HG02885 (cell line): ENCODE results near the gene PNP.
"Not testable (repeated sequence)": the region's sequence is repeated elsewhere in the genome, so short reads cannot be mapped to it uniquely, and the experiment has no call there.

ENCODE experiments used
- ATAC-seq: cut with Tn5 transposase; IDR thresholded peaks from one replicate; pipeline ENCODE4 v1.9.1; 2021; ENCODE audit warnings: mild to moderate bottlenecking; ENCODE audit not compliant: unreplicated experiment, poor library complexity

The PNP gene

DNA sequence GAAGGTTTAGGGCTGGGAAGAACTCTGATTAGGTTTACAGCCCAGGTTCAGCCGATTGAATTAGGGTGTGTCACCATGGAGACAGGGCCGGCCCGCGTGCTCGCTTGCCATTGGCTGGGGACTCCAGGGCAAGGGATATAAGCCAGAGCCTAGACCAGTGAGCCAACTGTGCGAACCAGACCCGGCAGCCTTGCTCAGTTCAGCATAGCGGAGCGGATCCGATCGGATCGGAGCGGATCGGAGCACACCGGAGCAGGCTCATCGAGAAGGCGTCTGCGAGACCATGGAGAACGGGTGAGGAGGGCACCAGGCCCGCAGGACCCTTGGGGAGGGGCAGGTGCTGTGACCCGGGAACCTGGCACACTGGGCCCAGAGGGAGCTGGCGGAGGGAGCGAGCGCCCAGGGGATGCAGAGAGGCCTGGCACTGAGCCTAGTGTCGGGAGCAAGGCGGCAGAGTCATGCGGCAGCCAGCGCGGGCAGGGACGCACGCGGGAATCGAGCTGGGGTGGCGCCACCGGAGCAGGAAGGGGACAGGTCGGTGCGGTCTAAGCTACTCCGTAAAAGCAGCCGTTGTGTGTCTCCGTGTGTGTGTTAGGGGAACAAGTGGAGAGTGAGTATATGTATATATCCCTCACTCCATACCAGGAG is at the start of gene PNP:
PNP (plus strand) TSS at position 165 of the 648 bp plus-strand sequence; CDS start at position 284, 119 bp downstream.
- peak; percentile 97 for ATAC-seq

- ATAC-seq, result no peak
These were observed 49.8 kb upstream of the PNP start for GRCh38 chr14:20419419-20419818.

GRCh38 chr14:20421267-20421666 is 47.9 kb upstream of the PNP start:
- ATAC-seq, result no peak

GRCh38 chr14:20422886-20423285 is 46.3 kb upstream of the PNP start:
- no peak for ATAC-seq

GRCh38 chr14:20424851-20425250 is 44.4 kb upstream of the PNP start:
- no peak for ATAC-seq

DNA sequence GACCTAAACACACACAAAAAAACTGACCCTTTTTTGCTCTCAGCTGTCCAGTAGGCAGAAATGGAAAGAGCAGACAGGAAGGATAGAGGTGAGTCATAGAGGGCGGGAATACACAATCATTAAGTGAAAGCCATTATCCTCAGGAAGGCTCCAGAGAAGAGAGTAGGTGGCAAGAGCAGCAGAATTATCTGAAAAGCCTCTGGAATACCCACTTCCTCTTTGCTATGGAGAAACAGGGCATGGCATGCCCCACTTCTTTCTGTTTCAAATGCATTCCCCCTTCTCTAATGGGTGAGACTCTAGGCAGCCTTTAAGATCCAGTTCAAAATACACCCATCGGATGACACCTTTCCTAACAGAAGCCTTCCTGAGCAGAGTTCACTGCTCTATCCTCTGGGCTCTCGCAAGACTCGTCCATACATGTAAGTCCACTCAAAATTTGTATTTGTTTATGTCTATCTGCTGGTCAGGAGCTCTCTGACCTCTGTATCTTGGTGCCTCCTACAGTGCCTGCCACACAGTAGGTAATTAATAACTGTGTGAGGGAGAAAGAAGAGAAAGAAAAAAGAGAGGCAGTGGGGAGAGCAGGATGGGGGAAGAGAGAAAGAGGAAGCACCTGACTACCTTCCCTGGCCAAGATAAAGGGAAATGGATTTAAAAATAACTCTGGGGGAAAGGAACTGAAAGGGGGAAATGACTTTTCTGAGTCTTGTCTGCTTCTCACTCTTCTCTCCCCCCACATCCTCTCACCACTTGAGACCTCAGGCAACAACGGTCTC is 41.8 kb upstream of the PNP start:
- peak; percentile 81 for ATAC-seq

- peak; percentile 45 for ATAC-seq
These were observed 41.2 kb upstream of the PNP start for GRCh38 chr14:20428010-20428365.

DNA sequence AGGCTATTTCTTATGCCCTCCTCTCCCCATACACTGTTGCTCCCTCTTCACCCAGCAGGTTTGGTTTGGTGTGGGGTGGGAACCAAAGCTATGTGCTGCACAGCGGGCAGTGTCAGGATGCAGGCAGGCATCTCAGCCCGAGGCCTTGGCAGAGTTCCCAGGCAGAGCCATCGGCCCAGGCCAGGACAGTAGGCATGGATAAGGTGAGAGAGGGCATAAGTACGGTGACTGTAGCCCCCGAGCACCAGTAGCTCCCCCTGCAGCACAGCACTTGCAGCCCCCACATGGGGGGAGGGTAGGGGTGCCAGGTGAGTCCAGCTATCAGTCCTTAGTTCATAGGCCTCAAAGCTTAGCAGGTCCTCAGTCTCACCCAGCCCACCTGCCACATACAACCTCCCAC is 40.4 kb upstream of the PNP start:
- no peak for ATAC-seq

DNA sequence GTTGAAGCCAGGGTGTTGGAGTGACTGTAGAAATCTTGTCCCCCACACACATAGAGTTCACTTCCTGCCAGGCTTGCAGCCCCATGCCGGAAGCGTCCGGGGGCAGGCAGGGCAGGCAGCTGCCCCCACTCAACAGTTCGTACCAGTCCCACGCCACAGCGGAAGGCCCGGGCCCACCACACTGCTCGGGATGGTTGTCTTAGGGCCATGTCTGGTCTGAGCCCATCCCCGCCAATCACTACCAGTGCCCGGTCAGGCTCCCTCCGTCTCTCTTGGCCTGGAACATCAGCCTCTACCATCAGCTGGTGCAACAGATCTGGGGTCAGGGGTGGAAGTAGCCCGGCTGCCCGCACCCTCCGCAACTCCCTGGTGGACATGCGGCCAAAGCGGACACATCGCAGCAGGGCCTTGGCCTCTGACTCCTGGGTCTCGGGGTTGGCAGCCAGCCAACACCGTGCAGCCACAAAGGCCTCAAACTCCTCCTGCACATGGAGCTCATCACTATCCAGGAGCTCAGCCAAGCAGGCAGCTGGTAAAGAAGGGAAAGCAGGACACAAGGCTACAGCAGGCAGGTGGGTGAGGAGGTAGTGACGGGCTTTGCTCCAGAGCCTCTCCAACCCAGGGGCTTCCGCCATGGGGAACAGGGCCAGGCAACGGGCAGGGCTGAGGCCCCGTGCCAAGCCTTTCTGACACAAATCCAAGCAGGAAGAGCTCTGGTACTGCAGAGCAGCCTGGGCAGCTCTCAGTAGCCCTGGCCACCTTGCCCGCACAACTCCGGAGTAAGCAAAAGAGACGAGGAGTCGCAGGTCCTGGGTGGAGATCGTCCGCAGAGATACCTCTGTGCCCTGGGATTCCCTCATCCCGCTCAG is 39.2 kb upstream of the PNP start:
- ATAC-seq, result no peak

GRCh38 chr14:20434701-20435581 is 34.3 kb upstream of the PNP start:
- ATAC-seq, result no peak

DNA sequence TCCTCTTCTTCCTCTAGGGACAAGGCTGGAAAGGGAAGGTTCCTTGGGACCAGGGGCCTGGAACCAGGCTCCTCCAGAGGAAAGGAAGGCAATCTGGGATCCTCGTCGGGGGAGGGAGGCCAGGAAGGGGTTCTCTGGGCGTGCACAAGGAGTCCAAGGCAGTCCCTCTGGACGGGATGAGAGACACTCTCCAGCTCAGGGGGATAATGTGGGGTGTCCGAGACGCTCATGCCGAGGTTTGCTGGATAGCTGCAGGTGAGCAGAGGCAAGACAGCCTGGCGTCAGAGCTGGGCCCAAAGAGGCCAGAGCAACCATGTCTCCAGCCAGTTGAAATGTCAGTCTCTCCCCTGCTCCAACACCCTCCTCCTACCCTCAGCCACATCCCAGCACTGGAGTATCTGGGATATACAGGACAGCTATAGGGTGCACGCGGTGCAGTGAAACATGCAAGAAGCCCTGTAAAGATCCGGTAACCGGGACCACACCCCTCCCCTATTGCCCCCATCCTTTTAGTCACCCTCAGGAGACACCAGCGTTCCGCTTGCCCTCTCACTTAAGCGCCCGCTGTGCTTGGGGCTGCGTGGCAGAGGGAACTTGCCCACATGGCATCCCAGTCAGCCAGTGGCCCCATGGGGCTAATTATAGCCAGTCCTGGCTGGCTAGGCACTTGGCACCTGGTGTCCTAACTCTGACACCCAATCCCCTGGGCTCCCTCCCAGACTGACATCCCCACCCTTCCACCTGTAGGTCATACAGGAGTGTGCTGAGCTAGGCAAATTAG is 33.4 kb upstream of the PNP start, which contains the start of gene KLHL33:
KLHL33 (minus strand) TSS at position 585 of the 781 bp plus-strand sequence; CDS start at position 230, 355 bp downstream.
- ATAC-seq, result no peak

DNA sequence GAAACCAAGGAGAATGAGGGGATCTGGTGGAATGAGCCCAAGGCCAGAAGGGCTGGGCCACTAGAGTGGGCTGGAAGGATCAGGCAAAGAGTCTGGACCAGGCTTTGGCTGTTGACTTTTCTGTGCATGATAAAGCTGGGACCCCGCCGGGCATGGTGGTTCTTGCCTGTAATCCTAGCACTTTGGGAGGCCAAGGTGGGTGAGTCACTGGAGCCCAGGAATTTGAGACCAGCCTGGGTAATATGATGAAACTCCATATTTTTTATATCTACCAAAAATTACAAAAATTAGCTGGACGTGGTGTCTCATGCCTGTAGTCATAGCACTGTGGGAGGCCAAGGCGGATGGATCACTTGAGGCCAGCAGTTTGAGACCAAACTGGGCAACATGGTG is 32.8 kb upstream of the PNP start:
- no peak for ATAC-seq

- no peak for ATAC-seq
These were observed 30.5 kb upstream of the PNP start for GRCh38 chr14:20438664-20439063.

DNA sequence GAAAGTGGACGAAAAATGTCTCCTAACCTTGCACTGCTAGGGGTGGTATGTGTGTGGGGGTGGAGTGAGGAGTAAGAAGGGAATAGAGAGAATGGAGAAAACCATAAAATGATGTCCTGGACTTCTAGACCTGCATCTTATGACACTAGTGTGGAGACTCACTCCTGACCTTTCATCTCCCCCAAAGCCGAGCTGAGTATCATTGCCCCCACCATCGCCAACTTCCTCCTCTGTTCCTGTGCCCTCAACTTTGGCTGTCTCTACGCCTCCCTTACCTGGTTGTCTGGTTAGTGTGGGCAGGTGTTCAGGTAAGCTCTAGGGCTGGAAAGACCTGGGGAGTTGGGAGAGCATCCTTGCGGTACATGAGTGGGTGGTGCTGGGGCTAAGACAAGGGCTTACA is 28.7 kb upstream of the PNP start:
- ATAC-seq, result no peak

- ATAC-seq, result peak; percentile 67
These were observed 28.3 kb upstream of the PNP start for GRCh38 chr14:20440882-20441281.

DNA sequence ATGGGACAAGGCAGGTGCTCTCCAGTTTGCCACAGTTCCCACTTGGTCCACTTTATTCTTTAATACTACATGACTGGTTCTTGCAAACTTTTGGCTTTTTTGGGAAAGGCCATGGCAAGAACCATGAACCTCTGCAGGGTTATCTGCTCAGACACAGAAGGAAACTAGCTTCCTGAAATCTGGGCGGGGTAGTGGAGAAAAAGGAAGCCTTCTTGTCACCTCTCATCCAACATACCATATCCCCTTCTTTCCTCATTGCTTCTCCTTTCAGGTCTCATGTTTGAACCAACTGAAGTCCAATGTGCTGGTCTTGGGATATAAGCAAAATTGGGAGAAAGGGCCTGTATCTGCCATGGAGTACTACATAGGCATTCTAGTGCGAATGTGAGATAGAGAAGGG is 27.7 kb upstream of the PNP start:
- no peak for ATAC-seq

- ATAC-seq, result not testable (repeated sequence)
These were observed 25.6 kb upstream of the PNP start for GRCh38 chr14:20443650-20444049.

DNA sequence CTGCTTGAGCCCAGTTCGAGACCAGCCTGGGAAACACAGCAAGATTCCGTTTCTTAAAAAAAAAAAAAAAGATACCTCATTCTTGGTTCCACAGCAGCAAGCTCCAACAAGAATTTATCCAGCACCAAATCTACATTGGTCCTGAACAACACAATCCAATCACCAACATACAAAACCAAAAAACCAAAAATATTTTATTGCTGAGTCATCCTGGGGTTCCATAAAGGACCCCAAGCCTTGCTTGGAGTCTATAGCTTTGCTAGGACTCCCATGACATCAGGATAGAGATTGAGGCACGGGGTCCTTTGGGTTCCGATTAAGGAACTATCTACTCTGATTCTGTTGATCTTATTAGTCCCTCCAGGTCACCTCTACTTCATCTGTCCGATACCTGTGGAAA is 22.3 kb upstream of the PNP start:
- no peak for ATAC-seq

DNA sequence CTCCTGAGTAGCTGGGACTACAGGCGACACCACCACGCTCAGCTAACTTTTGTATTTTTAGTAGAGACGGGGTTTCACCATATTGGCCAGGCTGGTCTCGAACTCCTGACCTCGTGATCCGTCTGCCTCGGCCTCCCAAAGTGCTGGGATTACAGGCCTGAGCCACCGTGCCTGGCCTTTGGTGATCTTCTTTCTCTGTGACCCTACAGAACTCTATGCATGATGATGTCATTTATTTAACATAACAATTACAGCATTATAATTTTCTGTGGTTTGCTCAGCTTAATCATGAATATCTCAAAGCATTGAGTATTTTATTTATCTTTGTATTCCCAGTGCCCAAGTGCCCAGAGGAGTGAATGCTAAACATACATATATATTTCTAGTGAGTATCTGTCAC is 16.4 kb upstream of the PNP start:
- not testable (repeated sequence) for ATAC-seq
